GM13976 (cell line): ENCODE data around the gene KLHL29.

Source experiments
- DNase-seq: peaks from one replicate; pipeline ENCODE4 v3.0.0; 2012; ENCODE audit warnings: low spot score
- in situ Hi-C: fragments of 300-500 bp; cut with MboI; formaldehyde crosslinking; loops from one replicate; pipeline ENCODE4 v1.12.0; 2022; ENCODE audit warnings: low sequenced_read_pairs, mixed read lengths, inconsistent platforms; ENCODE audit not compliant: unreplicated experiment
- TF ChIP-seq, protein P1 (sequence below): IDR thresholded peaks from 2 replicates; pipeline ENCODE4 v1.5.1; 2012; ENCODE audit warnings: borderline replicate concordance, mild to moderate bottlenecking; ENCODE audit not compliant: insufficient read depth; ENCODE audit errors: extremely low read depth, missing control alignments, control extremely low read depth

Gene KLHL29

GRCh38 chr2:23711979-23712755 lies 327.2 kb downstream of the KLHL29 start:
- TF ChIP-seq, protein P1, sequence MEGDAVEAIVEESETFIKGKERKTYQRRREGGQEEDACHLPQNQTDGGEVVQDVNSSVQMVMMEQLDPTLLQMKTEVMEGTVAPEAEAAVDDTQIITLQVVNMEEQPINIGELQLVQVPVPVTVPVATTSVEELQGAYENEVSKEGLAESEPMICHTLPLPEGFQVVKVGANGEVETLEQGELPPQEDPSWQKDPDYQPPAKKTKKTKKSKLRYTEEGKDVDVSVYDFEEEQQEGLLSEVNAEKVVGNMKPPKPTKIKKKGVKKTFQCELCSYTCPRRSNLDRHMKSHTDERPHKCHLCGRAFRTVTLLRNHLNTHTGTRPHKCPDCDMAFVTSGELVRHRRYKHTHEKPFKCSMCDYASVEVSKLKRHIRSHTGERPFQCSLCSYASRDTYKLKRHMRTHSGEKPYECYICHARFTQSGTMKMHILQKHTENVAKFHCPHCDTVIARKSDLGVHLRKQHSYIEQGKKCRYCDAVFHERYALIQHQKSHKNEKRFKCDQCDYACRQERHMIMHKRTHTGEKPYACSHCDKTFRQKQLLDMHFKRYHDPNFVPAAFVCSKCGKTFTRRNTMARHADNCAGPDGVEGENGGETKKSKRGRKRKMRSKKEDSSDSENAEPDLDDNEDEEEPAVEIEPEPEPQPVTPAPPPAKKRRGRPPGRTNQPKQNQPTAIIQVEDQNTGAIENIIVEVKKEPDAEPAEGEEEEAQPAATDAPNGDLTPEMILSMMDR: no peak
- in situ Hi-C loops: no loop called here
- no peak for DNase-seq

GRCh38 chr2:23712756-23713151 lies 327.8 kb downstream of the KLHL29 start:
- no peak for DNase-seq
- in situ Hi-C loops: no loop called here
- TF ChIP-seq, protein P1: no peak

DNA sequence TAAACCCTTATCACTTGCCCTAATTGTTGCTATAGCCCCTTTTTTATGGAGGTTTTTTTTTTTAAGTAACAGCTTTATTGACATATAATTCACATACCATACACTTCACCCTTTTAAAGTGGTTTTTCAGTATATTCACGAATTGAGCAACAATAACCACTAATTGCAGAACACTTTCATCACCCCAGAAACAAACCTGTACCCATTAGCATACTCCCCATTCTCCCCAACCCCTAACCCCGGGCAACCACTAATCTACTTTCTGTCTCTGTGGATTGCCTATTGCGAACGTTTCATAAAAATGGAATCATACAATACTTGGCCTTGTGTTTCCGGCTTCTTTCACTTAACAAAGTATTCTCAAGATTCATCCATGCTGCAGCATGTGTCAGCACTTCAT lies 328.4 kb downstream of the KLHL29 start:
- in situ Hi-C loops: no loop called here
- TF ChIP-seq, protein P1: no peak
- DNase-seq: no peak

GRCh38 chr2:23718931-23719700 lies 334.1 kb downstream of the KLHL29 start:
- TF ChIP-seq, protein P1: no peak
- in situ Hi-C loops: no loop called here
- DNase-seq: no peak

GRCh38 chr2:23719716-23720115 lies 334.7 kb downstream of the KLHL29 start:
- in situ Hi-C loops: no loop called here
- DNase-seq: no peak
- TF ChIP-seq, protein P1: no peak

- DNase-seq: no peak
- in situ Hi-C loops: no loop called here
- TF ChIP-seq, protein P1: no peak
Observed at GRCh38 chr2:23720705-23721453, 335.9 kb downstream of the KLHL29 start.
